ENCODE results near the gene COL8A2. TPM values are rescaled to one million over a fixed set of nuclear protein-coding genes. Genes with fewer than 3 reads are reported as not detected.

COL8A2 gene
- total and polyA plus RNA-seq, 7 donors, result 0.60 to 13.0 (median 3.2) TPM

DNA sequence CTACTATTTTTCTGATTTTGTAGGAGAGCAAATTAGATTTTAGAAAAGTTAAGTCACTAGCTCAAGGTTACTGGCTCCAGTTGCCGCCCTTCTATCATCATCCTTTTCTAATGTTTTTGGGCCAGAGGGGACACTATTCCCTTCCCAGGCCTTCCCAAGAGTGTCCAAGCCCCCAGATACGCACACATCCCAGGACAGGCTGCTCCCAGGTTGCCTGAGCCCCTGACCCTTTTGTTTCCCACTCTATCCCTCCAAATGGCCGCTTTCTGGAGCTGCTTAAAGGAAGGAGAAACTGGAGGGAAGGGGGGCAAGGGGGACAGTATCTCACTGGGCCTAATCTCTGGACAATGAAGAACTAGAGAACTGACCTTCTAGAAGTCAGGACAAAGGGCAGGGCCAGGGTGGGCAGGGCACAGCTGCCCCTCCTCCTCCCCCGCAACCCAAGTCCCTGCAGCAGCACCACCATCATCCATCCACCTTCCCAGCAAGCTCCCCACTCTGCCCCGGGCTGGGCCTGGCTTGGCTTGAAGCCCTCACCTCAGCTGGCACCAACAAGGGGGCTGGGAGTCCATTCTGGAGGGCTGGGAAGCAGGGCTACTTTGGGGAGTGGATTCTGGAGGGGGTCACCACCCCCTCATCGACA, 29.9 kb upstream of the COL8A2 start:
- H3K36me3 ChIP-seq, result no peaks in the 10 kb centered on the region
- intact Hi-C loops (cut with DNase I), result no loop called here
- 47 to 49% methylated on average over 6 of the region's 6 CpGs for WGBS, 2 donors

DNA sequence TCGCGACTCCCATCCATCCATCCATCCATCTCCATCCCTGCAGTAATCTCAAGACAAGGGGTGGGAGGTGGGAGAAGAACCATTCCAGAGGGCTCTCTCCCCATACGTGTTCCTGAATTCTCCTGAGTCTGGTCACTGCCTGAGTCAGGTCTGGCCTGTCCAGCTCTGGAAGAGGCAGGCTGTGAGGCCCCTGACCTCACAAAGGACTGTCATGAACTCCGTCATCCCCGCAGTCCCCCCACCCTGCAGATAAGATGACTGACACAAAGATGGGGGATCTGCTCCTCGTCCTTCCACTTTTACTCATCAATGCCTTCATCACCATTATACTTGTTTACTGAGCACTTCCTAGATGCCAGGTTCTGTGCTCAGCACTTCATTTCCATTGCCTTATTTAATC, 29.3 kb upstream of the COL8A2 start:
- Histone ChIP-seq H3K4me1 (peaks cover 0 to 72% (median 61%) of the 10 kb centered on the region in 4 donors), H3K9me3 (no peaks in the 10 kb centered on the region), H3K27me3 (no peaks in the 10 kb centered on the region), H3K4me3 (no peak overlapping the region), H3K36me3 (no peaks in the 10 kb centered on the region), H3K27ac (peak overlapping the region; percentile 98 to 100 (median 100))
- TF ChIP-seq POLR2A (IDR thresholded peaks at IDR 0.05) (no peak), EP300 (IDR thresholded peaks at IDR 0.05) (no peak), POLR2AphosphoS5 (IDR thresholded peaks at IDR 0.05) (no peak)
- TF ChIP-seq, protein P1, sequence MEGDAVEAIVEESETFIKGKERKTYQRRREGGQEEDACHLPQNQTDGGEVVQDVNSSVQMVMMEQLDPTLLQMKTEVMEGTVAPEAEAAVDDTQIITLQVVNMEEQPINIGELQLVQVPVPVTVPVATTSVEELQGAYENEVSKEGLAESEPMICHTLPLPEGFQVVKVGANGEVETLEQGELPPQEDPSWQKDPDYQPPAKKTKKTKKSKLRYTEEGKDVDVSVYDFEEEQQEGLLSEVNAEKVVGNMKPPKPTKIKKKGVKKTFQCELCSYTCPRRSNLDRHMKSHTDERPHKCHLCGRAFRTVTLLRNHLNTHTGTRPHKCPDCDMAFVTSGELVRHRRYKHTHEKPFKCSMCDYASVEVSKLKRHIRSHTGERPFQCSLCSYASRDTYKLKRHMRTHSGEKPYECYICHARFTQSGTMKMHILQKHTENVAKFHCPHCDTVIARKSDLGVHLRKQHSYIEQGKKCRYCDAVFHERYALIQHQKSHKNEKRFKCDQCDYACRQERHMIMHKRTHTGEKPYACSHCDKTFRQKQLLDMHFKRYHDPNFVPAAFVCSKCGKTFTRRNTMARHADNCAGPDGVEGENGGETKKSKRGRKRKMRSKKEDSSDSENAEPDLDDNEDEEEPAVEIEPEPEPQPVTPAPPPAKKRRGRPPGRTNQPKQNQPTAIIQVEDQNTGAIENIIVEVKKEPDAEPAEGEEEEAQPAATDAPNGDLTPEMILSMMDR (IDR thresholded peaks at IDR 0.05), result no peak
- WGBS, 2 donors, result 93 to 95% methylated on average over 6 of the region's 6 CpGs
- intact Hi-C loops (cut with DNase I), result no loop called here
- DNase-seq, result no peak

More for the DNA sequence above, 29.9 kb upstream of the COL8A2 start:
- Histone ChIP-seq H3K27me3 (no peaks in the 10 kb centered on the region), H3K9me3 (no peaks in the 10 kb centered on the region), H3K4me3 (peak overlapping the region; percentile 81 to 100 (median 98)), H3K27ac (peak overlapping the region; percentile 98 to 100 (median 100)), H3K4me1 (peaks cover 0 to 75% (median 64%) of the 10 kb centered on the region in 4 donors)
- TF ChIP-seq POLR2AphosphoS5 (IDR thresholded peaks at IDR 0.05), result no peak
- TF ChIP-seq EP300 (IDR thresholded peaks at IDR 0.05), result no peak
- TF ChIP-seq POLR2A (IDR thresholded peaks at IDR 0.05), result no peak
- TF ChIP-seq, protein P1 (IDR thresholded peaks at IDR 0.05), result no peak
- no peak for DNase-seq

DNA sequence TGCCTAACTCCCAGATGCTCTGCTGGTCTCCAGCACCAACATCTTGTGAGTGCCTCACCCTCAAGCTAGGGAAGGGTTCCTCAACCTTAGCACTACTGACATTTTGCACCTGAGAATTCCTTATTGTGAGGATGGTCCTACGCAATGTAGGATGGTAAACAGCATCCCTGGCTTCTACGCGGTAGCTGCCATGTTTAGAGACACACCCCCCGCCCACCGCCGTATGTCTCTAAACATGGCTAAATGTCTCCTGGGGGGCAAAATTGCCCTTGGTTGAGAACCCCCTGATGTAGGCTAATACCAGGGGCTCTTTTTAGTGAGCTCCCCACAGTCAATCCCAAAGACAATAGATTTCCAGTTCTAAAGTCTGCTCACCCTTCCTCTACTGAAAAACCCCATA, 28.5 kb upstream of the COL8A2 start:
- intact Hi-C loops (cut with DNase I), result no loop called here
- Histone ChIP-seq H3K4me1 (peaks cover 0 to 66% (median 56%) of the 10 kb centered on the region in 4 donors), H3K27me3 (no peaks in the 10 kb centered on the region), H3K9me3 (no peaks in the 10 kb centered on the region), H3K36me3 (no peaks in the 10 kb centered on the region), H3K27ac (peak overlapping the region in 3 of 4 donors; percentile 98 to 100 (median 100)), H3K4me3 (no peak overlapping the region)
- no peak for DNase-seq
- WGBS, 2 donors, result 95 to 97% methylated on average over 6 of the region's 6 CpGs
- no peak for TF ChIP-seq EP300 (IDR thresholded peaks at IDR 0.05)
- TF ChIP-seq POLR2AphosphoS5 (IDR thresholded peaks at IDR 0.05), result no peak
- TF ChIP-seq POLR2A (IDR thresholded peaks at IDR 0.05), result no peak
- TF ChIP-seq, protein P1 (IDR thresholded peaks at IDR 0.05), result no peak

DNA sequence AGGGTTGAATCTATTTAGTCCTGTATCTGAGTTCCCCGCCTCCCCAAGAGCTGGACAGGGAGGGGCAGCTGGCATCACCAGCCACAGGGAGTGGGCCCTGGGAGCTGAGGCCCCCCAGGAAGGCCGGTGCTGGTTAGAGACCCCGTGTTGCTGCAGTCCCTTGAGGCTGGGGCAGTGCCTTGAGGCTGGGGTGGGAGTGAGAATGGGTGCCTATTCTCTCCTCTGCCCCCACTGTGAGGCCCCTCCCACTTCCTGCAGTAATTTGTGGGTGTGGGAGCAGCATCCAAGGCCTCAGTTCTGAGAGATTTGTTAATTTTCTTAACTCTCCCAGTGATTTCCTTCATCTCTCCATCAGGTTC, 26.8 kb upstream of the COL8A2 start:
- no peak for DNase-seq

More for the DNA sequence above, 26.8 kb upstream of the COL8A2 start:
- Histone ChIP-seq H3K4me3 (no peak overlapping the region), H3K27ac (peak overlapping the region; percentile 97 to 100 (median 99)), H3K27me3 (no peaks in the 10 kb centered on the region), H3K4me1 (peaks cover 0 to 71% (median 55%) of the 10 kb centered on the region in 4 donors), H3K36me3 (no peaks in the 10 kb centered on the region), H3K9me3 (no peaks in the 10 kb centered on the region)
- 45 to 65% methylated on average over 3 of the region's 3 CpGs for WGBS, 2 donors
- intact Hi-C loops (cut with DNase I), result no loop called here
- no peak for TF ChIP-seq EP300 (IDR thresholded peaks at IDR 0.05)
- no peak for TF ChIP-seq POLR2A (IDR thresholded peaks at IDR 0.05)
- TF ChIP-seq POLR2AphosphoS5 (IDR thresholded peaks at IDR 0.05), result no peak
- TF ChIP-seq, protein P1 (IDR thresholded peaks at IDR 0.05), result no peak

All from sigmoid colon (tissue), 7 donors.